WI38 (cell line): Measurements from ENCODE around the gene PIP4K2A.

Experiments
- H3K4me3 ChIP-seq: 2 replicates; pipeline ENCODE4 v1.5.1; 2011; ENCODE audit warnings: low read depth, mild to moderate bottlenecking, control low read depth, low read length
- TF ChIP-seq, protein P1 (sequence below): IDR thresholded peaks from 2 replicates; pipeline ENCODE4 v1.5.1; 2012; ENCODE audit warnings: low read depth, mild to moderate bottlenecking, control low read depth, low read length

PIP4K2A gene

DNA sequence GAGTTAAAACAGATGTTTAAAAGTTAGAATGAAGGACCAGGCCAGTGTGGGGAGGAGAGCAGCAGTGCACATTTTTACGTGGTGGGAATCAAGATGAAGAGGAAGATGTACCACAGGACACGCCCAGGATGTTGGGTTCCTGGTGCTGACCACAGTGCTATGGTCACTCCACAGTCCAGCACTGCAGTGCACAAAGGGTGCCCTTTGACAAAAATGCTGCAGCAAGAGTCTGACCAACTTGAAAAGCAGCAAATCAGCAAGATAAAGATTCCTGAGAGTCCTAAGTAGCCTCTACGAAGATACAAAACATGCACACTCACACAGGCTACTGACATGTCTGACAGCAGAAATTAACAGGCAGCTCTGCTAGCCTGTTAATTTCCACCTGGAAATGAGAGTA, 107.1 kb downstream of the PIP4K2A start:
- TF ChIP-seq, protein P1, sequence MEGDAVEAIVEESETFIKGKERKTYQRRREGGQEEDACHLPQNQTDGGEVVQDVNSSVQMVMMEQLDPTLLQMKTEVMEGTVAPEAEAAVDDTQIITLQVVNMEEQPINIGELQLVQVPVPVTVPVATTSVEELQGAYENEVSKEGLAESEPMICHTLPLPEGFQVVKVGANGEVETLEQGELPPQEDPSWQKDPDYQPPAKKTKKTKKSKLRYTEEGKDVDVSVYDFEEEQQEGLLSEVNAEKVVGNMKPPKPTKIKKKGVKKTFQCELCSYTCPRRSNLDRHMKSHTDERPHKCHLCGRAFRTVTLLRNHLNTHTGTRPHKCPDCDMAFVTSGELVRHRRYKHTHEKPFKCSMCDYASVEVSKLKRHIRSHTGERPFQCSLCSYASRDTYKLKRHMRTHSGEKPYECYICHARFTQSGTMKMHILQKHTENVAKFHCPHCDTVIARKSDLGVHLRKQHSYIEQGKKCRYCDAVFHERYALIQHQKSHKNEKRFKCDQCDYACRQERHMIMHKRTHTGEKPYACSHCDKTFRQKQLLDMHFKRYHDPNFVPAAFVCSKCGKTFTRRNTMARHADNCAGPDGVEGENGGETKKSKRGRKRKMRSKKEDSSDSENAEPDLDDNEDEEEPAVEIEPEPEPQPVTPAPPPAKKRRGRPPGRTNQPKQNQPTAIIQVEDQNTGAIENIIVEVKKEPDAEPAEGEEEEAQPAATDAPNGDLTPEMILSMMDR: no peak
- no peak overlapping the region for H3K4me3 ChIP-seq

DNA sequence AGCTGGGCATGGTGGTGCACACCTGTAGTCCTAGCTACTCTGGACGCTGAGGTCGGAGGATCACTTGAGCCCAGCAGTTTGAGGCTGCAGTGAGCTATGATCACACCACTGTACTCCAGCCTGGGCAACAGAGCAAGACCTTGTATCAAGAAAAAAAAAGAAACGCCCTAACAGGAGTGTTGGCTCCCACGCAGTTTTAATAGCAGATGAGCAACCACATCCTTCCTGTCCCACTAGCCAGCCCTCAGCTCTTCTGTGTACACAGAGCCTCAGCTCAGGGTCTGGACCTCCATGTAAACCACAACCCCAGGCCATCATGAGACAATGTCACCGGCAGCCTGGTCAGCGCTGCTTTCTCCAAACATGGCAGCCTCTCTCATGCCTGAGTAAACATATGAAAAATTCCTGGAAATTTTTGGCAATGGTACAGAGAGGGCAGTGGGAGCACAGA, 108.2 kb downstream of the PIP4K2A start:
- H3K4me3 ChIP-seq: no peak overlapping the region
- TF ChIP-seq, protein P1: no peak

DNA sequence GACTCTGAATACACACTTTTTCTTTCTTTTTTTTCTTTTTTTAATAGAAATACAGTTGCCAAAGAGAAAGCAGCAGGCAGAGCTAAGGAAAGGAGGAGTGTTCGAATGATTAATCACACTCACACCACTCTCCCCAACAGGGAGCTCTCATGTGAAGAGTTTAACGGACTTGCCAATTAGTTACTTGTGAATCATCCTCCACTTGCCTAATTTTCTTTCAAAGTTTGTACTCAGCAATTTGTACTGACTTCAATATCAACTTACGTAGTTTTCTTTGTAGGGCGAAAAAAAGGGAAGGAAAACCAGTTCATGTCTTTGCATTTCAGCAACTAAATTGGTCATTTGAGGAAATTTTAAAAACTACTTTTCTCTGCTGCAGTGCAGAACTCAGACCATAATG, 109.2 kb downstream of the PIP4K2A start:
- TF ChIP-seq, protein P1: no peak
- no peak overlapping the region for H3K4me3 ChIP-seq

DNA sequence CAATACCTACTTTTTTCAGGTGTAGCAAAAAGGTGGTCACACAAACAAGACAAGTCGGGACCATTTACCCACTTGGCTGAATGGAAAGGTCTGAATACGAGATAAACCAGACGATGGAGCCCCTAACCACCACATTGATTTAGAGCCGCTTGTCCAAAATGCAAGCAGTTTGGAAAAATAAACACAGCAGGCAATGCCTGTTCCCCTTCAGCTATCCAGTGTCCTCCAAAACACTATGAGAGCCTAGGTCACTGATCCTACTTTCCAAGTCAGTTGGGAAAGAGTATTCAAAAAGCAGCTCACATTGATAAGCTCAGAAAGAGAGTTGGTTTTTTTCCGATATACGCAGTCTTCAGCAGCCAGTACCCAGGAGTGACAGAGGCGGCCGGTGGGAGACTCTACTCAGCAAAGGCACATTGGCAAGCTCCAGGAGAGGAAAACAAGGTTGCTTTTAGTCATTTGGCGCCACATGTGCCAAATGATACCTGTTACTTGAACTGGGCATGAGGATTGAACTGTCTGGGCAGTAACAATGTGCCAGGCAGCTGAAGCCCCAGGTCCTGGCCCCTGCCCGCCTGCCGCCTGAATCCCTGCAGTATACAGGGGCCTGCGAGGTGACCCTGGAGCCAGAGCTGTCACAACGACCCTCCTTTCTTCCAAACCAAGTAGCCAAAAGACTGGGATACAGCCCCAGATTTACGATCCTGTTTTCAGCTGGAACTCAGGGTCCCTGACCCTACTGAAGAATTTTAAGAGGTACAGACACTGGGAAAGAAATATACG, 109.8 kb downstream of the PIP4K2A start:
- no peak overlapping the region for H3K4me3 ChIP-seq
- TF ChIP-seq, protein P1: no peak

DNA sequence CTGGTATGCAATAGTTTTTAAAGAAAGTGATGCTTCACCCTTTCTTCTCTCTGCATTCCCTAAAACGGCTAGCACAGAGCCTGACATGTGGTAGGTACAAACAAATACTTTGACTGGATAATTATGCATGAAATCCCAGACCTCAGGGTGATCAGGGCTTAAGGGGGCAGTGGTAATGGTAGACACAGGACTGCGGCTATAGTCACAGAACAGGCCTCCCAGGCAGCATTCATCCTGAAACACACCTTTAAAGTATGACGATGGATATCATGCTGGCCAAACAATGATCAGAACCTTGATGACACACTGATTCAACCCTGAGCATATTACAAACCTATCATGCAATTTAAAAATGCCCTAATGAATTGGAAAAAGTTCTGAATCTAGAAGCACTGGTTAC, 110.8 kb downstream of the PIP4K2A start:
- H3K4me3 ChIP-seq: no peak overlapping the region
- TF ChIP-seq, protein P1: no peak

DNA sequence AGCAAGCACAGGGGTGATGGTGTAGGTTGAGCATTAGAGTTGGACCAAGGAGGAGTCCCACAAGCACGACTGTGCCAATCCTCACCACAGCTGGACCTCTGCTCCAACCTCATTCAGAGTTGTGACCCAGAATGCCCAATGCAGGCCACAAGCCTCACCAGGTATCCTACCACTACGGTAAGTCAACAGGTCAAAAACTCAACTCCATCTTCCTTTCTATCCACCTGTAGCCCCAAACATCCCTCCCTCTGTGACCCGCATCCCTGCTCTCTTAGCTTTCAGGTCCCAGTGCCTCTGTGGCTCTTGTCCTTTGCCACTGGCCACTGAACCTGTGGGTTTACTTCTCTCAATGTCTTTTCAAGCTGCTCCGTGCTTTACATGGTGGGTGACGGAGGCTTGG, 112.8 kb downstream of the PIP4K2A start:
- no peak overlapping the region for H3K4me3 ChIP-seq
- TF ChIP-seq, protein P1: no peak

DNA sequence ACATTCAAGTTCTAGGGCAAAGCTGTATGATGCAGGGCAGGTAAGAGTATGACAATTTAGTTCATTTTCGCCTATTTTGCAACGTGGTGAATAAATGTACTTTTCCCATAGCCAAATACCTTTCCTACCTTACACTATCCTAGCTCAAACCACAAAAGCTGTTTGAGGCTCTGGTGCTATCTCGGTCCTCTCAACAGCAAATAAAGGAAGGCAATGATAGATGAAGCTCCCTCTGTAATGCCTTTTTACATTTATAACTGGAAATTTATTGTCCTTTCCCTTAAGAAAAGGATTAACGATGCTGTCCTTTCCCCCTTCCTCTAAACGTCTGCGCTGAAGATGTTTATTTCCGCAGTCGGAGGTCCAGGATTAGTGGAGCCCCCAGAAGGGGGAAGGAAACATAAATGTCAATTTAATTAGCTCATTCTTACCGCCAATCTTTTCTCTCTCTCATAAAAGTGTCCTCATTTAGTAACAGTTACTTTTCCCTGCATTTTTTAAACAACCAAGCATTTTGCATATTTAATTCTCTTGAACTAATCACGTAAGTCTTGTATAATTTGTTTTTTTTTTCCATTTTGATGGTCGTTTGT, 114.6 kb downstream of the PIP4K2A start:
- no peak overlapping the region for H3K4me3 ChIP-seq
- TF ChIP-seq, protein P1: no peak
